ENCODE measurements around the gene LUZP2.

Gene LUZP2

GRCh38 chr11:24567380-24567779 lies 70.5 kb downstream of the LUZP2 start:
- no peak for DNase-seq (ENCODE audit: low read depth)

GRCh38 chr11:24572376-24572775 lies 75.5 kb downstream of the LUZP2 start:
- no peak for DNase-seq (ENCODE audit: low read depth)

GRCh38 chr11:24574461-24574860 lies 77.6 kb downstream of the LUZP2 start:
- no peak for DNase-seq (ENCODE audit: low read depth)

- DNase-seq (ENCODE audit: low read depth): no peak
Observed at GRCh38 chr11:24575392-24575791, 78.5 kb downstream of the LUZP2 start.

GRCh38 chr11:24585192-24585591 lies 88.3 kb downstream of the LUZP2 start:
- no peak for DNase-seq (ENCODE audit: low read depth)

- DNase-seq (ENCODE audit: low read depth): no peak
Observed at GRCh38 chr11:24587635-24588034, 90.8 kb downstream of the LUZP2 start.

- DNase-seq (ENCODE audit: low read depth): no peak
Observed at GRCh38 chr11:24588081-24588480, 91.2 kb downstream of the LUZP2 start.

- DNase-seq (ENCODE audit: low read depth): no peak
Observed at GRCh38 chr11:24589064-24589463, 92.2 kb downstream of the LUZP2 start.

- DNase-seq (ENCODE audit: low read depth): no peak
Observed at GRCh38 chr11:24591283-24591682, 94.4 kb downstream of the LUZP2 start.

GRCh38 chr11:24592360-24592759 lies 95.5 kb downstream of the LUZP2 start:
- no peak for DNase-seq (ENCODE audit: low read depth)

GRCh38 chr11:24593332-24593731 lies 96.5 kb downstream of the LUZP2 start:
- no peak for DNase-seq (ENCODE audit: low read depth)

- no peak for DNase-seq (ENCODE audit: low read depth)
Observed at GRCh38 chr11:24594401-24594800, 97.5 kb downstream of the LUZP2 start.

- no peak for DNase-seq (ENCODE audit: low read depth)
Observed at GRCh38 chr11:24598641-24599040, 101.8 kb downstream of the LUZP2 start.

- DNase-seq (ENCODE audit: low read depth): no peak
Observed at GRCh38 chr11:24609192-24610119, 112.6 kb downstream of the LUZP2 start.

- DNase-seq (ENCODE audit: low read depth): no peak
Observed at GRCh38 chr11:24615451-24616160, 118.8 kb downstream of the LUZP2 start.

GRCh38 chr11:24617856-24618255 lies 121.0 kb downstream of the LUZP2 start:
- DNase-seq (ENCODE audit: low read depth): no peak

- no peak for DNase-seq (ENCODE audit: low read depth)
Observed at GRCh38 chr11:24619900-24620299, 123.0 kb downstream of the LUZP2 start.

GRCh38 chr11:24622262-24622661 lies 125.4 kb downstream of the LUZP2 start:
- no peak for DNase-seq (ENCODE audit: low read depth)

- DNase-seq (ENCODE audit: low read depth): no peak
Observed at GRCh38 chr11:24623121-24623520, 126.3 kb downstream of the LUZP2 start.

- no peak for DNase-seq (ENCODE audit: low read depth)
Observed at GRCh38 chr11:24624432-24624831, 127.6 kb downstream of the LUZP2 start.

- no peak for DNase-seq (ENCODE audit: low read depth)
Observed at GRCh38 chr11:24625975-24626374, 129.1 kb downstream of the LUZP2 start.

GRCh38 chr11:24628224-24628776 lies 131.4 kb downstream of the LUZP2 start:
- DNase-seq (ENCODE audit: low read depth): no peak

GRCh38 chr11:24634606-24635160 lies 137.8 kb downstream of the LUZP2 start:
- DNase-seq (ENCODE audit: low read depth): no peak
